KMS-11 (cell line): ENCODE results near the gene NCAPD2.

Experiments used
- H2AFZ ChIP-seq: fragments of 200-600 bp; sonication (generic); 2 replicates; pipeline ENCODE4 v1.6.1; 2016; ENCODE audit warnings: antibody characterized with exemption, mixed run types, low read depth
- H3K27ac ChIP-seq: fragments of 200-600 bp; sonication (generic); 2 replicates; pipeline ENCODE4 v1.6.1; 2016; ENCODE audit warnings: mild to moderate bottlenecking, mixed run types
- H3K27me3 ChIP-seq: fragments of 200-600 bp; sonication (generic); 2 replicates; pipeline ENCODE4 v1.6.1; 2017; ENCODE audit warnings: mild to moderate bottlenecking, low read depth, mixed run types, moderate library complexity; ENCODE audit not compliant: insufficient read depth
- H3K36me3 ChIP-seq: fragments of 200-600 bp; sonication (generic); 2 replicates; pipeline ENCODE4 v1.6.1; 2017; ENCODE audit warnings: mild to moderate bottlenecking, mixed run types; ENCODE audit not compliant: insufficient read depth
- H3K4me1 ChIP-seq: fragments of 200-600 bp; sonication (generic); 2 replicates; pipeline ENCODE4 v1.6.1; 2016; ENCODE audit warnings: mild to moderate bottlenecking, low read depth, mixed run types; ENCODE audit not compliant: poor library complexity, severe bottlenecking
- H3K4me2 ChIP-seq: fragments of 200-600 bp; sonication (generic); 2 replicates; pipeline ENCODE4 v1.7.0; 2016; ENCODE audit warnings: mild to moderate bottlenecking, mixed run types
- H3K4me3 ChIP-seq: fragments of 200-600 bp; sonication (generic); IDR thresholded peaks from 2 replicates; pipeline ENCODE4 v1.6.1; 2017; ENCODE audit warnings: low read depth, low read length, mixed read lengths; ENCODE audit not compliant: insufficient read depth
- H3K79me2 ChIP-seq: fragments of 200-600 bp; sonication (generic); 2 replicates; pipeline ENCODE4 v1.6.1; 2016; ENCODE audit warnings: low read depth, mixed run types; ENCODE audit not compliant: insufficient read depth
- H3K9ac ChIP-seq: fragments of 200-600 bp; sonication (generic); 2 replicates; pipeline ENCODE4 v1.6.1; 2016; ENCODE audit warnings: mild to moderate bottlenecking, mixed run types
- H4K20me1 ChIP-seq: fragments of 200-600 bp; sonication (generic); 2 replicates; pipeline ENCODE4 v1.6.1; 2016; ENCODE audit warnings: mild to moderate bottlenecking, mixed run types; ENCODE audit not compliant: insufficient read depth
- TF ChIP-seq, protein P1 (sequence below): fragments of 200-600 bp; sonication (generic); conservative IDR thresholded peaks from 2 replicates; pipeline ENCODE4 v1.6.1; 2017; ENCODE audit warnings: low read depth, mild to moderate bottlenecking, antibody characterized with exemption, low read length, moderate library complexity, mixed read lengths

The NCAPD2 gene

DNA sequence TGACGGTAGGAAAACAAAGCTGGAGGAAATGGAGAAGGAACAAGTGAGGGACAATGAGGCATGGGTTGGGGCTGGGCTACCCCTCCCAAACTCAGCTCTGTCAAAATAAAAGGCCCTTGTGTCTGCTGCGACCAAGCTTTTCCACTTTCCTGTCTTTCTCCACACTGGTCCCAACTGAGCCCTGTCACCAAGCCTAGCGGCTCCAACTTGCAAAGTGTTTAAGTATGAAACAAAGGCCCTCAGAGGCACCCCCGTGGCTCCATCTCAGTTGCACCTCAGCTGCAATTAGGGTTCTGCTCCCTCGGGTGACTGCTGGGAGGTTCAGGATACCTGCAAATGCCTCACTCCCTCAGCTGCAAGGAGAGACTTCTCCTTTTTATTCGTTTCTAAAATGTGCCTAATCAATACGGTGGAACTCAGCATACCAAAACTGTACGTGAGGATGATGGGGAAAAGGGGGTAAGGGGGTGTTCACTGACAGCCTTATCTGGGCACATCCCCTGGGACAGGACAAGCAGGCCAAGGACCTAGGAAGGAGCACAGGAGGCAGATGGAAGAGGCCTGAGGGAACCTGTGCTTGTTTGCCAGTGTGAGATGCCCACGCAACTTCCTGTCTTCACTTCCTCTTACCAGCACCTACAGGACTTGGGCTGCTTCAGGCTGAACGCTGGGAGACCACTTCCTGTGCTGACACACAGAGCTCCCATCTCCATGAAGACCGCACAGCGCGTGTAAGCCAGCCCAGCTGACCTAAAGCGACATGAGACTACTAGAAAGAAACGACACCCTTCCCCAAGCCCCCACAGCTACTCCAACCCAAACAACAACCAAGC lies 32.3 kb upstream of the NCAPD2 start:
- Histone ChIP-seq H2AFZ (no peak overlapping the region), H3K27ac (peak overlapping the region; percentile 38; the same call in 1 of the 2 replicates), H3K36me3 (no peaks in the 10 kb centered on the region), H3K27me3 (no peaks in the 10 kb centered on the region), H3K79me2 (no peaks in the 10 kb centered on the region), H3K4me2 (peak overlapping the region; percentile 45), H4K20me1 (no peaks in the 10 kb centered on the region), H3K4me3 (no peak overlapping the region), H3K4me1 (peaks cover 26% of the 10 kb centered on the region), H3K9ac (no peak overlapping the region)
- TF ChIP-seq, protein P1, sequence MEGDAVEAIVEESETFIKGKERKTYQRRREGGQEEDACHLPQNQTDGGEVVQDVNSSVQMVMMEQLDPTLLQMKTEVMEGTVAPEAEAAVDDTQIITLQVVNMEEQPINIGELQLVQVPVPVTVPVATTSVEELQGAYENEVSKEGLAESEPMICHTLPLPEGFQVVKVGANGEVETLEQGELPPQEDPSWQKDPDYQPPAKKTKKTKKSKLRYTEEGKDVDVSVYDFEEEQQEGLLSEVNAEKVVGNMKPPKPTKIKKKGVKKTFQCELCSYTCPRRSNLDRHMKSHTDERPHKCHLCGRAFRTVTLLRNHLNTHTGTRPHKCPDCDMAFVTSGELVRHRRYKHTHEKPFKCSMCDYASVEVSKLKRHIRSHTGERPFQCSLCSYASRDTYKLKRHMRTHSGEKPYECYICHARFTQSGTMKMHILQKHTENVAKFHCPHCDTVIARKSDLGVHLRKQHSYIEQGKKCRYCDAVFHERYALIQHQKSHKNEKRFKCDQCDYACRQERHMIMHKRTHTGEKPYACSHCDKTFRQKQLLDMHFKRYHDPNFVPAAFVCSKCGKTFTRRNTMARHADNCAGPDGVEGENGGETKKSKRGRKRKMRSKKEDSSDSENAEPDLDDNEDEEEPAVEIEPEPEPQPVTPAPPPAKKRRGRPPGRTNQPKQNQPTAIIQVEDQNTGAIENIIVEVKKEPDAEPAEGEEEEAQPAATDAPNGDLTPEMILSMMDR = no peak

DNA sequence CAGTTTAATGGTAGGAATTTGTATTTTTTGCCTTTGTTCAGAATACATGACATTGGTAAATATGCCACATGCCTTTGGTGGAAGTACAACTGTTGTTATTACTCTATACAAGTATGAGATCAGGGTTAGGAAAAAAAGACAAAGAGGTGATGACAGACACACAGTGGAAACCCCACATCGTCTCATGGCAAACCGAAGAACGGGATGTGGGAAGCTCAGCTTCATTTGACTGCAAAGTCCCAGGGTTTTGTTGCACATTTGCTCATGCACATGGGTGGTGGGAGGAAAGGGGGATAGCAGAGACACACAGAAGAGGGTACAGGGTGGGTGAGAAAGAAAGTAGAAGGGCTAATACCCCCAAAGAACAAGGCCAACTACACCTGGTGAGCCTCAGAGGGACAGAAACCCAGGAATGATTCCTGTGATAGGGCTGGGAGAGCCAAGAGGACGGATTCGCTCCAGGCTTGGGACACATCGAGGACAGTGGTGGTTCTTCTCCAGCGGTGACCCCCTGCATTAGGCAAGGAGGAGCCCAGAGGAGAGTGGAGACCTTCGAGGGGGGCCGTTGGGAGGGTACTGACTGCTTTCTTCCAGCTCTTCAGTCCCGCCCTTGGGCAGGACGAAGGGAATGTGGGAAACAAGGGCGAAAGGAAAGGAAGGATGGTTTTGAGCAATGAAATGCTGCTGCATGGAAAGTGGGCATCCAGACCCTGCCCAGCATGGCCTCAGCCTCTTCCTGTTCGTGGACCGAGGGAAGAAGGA lies 31.5 kb upstream of the NCAPD2 start:
- Histone ChIP-seq H2AFZ (no peak overlapping the region), H3K27ac (no peak overlapping the region), H4K20me1 (no peaks in the 10 kb centered on the region), H3K79me2 (no peaks in the 10 kb centered on the region), H3K4me2 (no peak overlapping the region), H3K27me3 (no peaks in the 10 kb centered on the region), H3K4me1 (peaks cover 26% of the 10 kb centered on the region), H3K4me3 (no peak overlapping the region), H3K36me3 (no peaks in the 10 kb centered on the region), H3K9ac (no peak overlapping the region)
- TF ChIP-seq, protein P1 = no peak

DNA sequence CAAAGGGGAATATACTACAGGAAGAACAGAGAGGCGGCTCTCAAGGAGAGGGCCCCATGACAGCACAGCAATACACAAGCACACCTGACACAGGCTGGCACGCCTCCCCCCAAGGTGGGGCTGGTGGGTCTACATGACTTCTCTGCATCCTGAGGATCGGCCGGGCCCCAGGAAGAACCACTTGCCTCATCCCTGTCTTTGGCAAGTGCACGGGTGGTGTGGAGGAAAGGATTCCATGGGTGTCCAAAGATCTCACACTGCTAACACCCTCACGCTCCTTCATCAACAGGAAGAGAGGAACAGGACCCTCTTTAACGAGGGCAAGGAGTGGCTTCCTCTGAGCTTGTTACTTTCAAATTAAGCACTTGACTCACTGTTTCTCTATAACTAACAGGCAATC lies 30.7 kb upstream of the NCAPD2 start:
- Histone ChIP-seq H3K4me1 (peaks cover 27% of the 10 kb centered on the region), H3K27me3 (no peaks in the 10 kb centered on the region), H3K9ac (no peak overlapping the region), H3K4me3 (no peak overlapping the region), H3K27ac (no peak overlapping the region), H2AFZ (no peak overlapping the region), H4K20me1 (no peaks in the 10 kb centered on the region), H3K4me2 (no peak overlapping the region), H3K79me2 (no peaks in the 10 kb centered on the region), H3K36me3 (no peaks in the 10 kb centered on the region)
- TF ChIP-seq, protein P1 = no peak

DNA sequence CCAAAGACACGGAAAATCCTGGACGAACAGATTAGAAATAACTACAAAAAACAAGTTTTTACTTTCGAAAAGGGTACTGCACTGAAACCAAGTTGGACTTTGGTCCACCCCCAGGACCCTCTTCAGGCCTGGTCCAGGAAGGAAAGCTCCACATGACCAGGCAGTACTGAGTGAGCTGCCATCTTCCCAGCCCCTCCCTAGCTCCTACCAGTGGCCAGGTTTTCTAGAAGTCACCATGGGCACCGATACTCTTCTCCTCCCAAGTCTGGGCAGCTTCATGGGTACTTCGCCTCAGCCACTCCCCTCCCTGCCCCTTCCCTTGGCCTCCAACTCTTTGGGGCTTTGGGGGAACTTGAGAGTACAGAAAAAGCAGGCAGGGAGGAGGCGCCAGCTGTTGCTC lies 30.0 kb upstream of the NCAPD2 start:
- TF ChIP-seq, protein P1 = no peak
- Histone ChIP-seq H3K9ac (no peak overlapping the region), H4K20me1 (no peaks in the 10 kb centered on the region), H3K79me2 (no peaks in the 10 kb centered on the region), H3K4me3 (no peak overlapping the region), H3K36me3 (no peaks in the 10 kb centered on the region), H3K4me1 (peaks cover 34% of the 10 kb centered on the region), H2AFZ (no peak overlapping the region), H3K27ac (no peak overlapping the region), H3K27me3 (no peaks in the 10 kb centered on the region), H3K4me2 (no peak overlapping the region)
